Osteoblast (primary cell): Measurements from ENCODE around the gene HS1BP3. TPM values are rescaled to one million over a fixed set of nuclear protein-coding genes. Genes with fewer than 3 reads are reported as not detected.
A peak's percentile ranks its signal among the peaks of the same experiment; 100 is the strongest.

Source experiments
- DNase-seq: peaks from one replicate; pipeline ENCODE4 v3.0.0; 2011; ENCODE audit warnings: low spot score, mixed read lengths; ENCODE audit not compliant: insufficient read length; ENCODE audit errors: missing footprints
- H2AFZ ChIP-seq: 2 replicates; pipeline ENCODE4 v1.6.0; 2011; ENCODE audit warnings: mild to moderate bottlenecking, low read length
- H3K27ac ChIP-seq: 2 replicates; pipeline ENCODE4 v1.5.1; 2011; ENCODE audit warnings: mild to moderate bottlenecking, low read depth, low read length, moderate library complexity
- H3K27me3 ChIP-seq: 2 replicates; pipeline ENCODE4 v1.6.0; 2012; ENCODE audit warnings: mild to moderate bottlenecking, control low read depth, inconsistent platforms, low read length, moderate library complexity; ENCODE audit not compliant: insufficient read depth
- H3K36me3 ChIP-seq: 2 replicates; pipeline ENCODE4 v1.5.1; 2011; ENCODE audit warnings: mild to moderate bottlenecking, low read length, control low read depth, moderate library complexity; ENCODE audit not compliant: insufficient read depth
- H3K4me1 ChIP-seq: 2 replicates; pipeline ENCODE4 v1.5.1; 2011; ENCODE audit warnings: mild to moderate bottlenecking, low read length, control low read depth, moderate library complexity; ENCODE audit not compliant: insufficient read depth
- H3K4me2 ChIP-seq: 2 replicates; pipeline ENCODE4 v1.6.0; 2011; ENCODE audit warnings: mild to moderate bottlenecking, low read length; ENCODE audit not compliant: insufficient read depth
- H3K4me3 ChIP-seq: fragments of 200-600 bp; sonication (generic); 3 replicates; pipeline ENCODE4 v1.5.1; 2012; ENCODE audit warnings: mild to moderate bottlenecking, low read length, inconsistent platforms; ENCODE audit not compliant: insufficient read depth
- H3K79me2 ChIP-seq: 2 replicates; pipeline ENCODE4 v1.6.0; 2012; ENCODE audit warnings: mild to moderate bottlenecking, low read length, control low read depth, inconsistent platforms; ENCODE audit not compliant: insufficient read depth
- H3K9me3 ChIP-seq: 2 replicates; pipeline ENCODE4 v1.5.1; 2011; ENCODE audit warnings: low read depth, low read length, control low read depth
- H4K20me1 ChIP-seq: 2 replicates; pipeline ENCODE4 v1.6.0; 2012; ENCODE audit warnings: mild to moderate bottlenecking, low read length, control low read depth; ENCODE audit not compliant: insufficient read depth
- total RNA-seq: library from RNA; depleted of rRNA; stranded (reverse); fragments of >200 nt; gene quantifications from 2 replicates; pipeline ENCODE4 v1.2.3, GENCODE V29; 2012
- TF ChIP-seq, protein P1 (sequence below): IDR thresholded peaks from 2 replicates; pipeline ENCODE4 v1.5.1; 2011; ENCODE audit warnings: mild to moderate bottlenecking, low read depth, low read length, moderate library complexity; ENCODE audit errors: extremely low read depth

Gene HS1BP3
- total RNA-seq, 1 donor = 47.8 TPM

DNA sequence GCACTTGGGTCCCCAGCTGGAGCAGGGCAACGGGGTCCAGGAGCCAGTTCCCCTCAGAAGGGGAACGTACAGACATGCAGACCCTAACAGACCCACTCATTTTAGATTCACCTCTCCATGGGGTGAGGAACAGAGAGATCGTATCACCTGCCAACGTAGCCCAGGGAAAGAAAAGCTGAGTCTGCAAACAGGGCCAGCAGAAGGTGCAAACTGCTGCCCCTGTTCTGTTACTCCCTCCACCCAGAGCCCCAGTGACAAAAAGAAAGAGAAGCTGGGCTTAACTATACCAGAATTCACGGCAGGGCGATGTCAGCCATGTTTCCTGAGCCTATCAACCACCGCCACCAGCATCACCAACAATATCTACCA is 817 bp upstream of the HS1BP3 start:
- Histone ChIP-seq H3K9me3 (no peaks in the 10 kb centered on the region), H3K79me2 (peaks cover 41% of the 10 kb centered on the region), H3K4me1 (peaks cover 15% of the 10 kb centered on the region), H3K4me2 (peak overlapping the region; percentile 90), H3K36me3 (no peaks in the 10 kb centered on the region), H4K20me1 (peaks cover 16% of the 10 kb centered on the region), H2AFZ (peak overlapping the region; percentile 98), H3K4me3 (peak overlapping the region; percentile 89), H3K27ac (no peak overlapping the region), H3K27me3 (peaks cover 17% of the 10 kb centered on the region)
- TF ChIP-seq, protein P1, sequence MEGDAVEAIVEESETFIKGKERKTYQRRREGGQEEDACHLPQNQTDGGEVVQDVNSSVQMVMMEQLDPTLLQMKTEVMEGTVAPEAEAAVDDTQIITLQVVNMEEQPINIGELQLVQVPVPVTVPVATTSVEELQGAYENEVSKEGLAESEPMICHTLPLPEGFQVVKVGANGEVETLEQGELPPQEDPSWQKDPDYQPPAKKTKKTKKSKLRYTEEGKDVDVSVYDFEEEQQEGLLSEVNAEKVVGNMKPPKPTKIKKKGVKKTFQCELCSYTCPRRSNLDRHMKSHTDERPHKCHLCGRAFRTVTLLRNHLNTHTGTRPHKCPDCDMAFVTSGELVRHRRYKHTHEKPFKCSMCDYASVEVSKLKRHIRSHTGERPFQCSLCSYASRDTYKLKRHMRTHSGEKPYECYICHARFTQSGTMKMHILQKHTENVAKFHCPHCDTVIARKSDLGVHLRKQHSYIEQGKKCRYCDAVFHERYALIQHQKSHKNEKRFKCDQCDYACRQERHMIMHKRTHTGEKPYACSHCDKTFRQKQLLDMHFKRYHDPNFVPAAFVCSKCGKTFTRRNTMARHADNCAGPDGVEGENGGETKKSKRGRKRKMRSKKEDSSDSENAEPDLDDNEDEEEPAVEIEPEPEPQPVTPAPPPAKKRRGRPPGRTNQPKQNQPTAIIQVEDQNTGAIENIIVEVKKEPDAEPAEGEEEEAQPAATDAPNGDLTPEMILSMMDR = no peak
- DNase-seq = no peak

- peak overlapping the region; percentile 85 for H3K27ac ChIP-seq
- H3K4me1 ChIP-seq = peaks cover 15% of the 10 kb centered on the region
- peaks cover 20% of the 10 kb centered on the region for H4K20me1 ChIP-seq
- peaks cover 53% of the 10 kb centered on the region for H3K79me2 ChIP-seq
- H2AFZ ChIP-seq = peak overlapping the region; percentile 91
- peaks cover 5% of the 10 kb centered on the region for H3K27me3 ChIP-seq
- H3K36me3 ChIP-seq = no peaks in the 10 kb centered on the region
- no peaks in the 10 kb centered on the region for H3K9me3 ChIP-seq
- peak overlapping the region; percentile 89 for H3K4me3 ChIP-seq
- TF ChIP-seq, protein P1 = no peak
- peak; percentile 97 for DNase-seq
- H3K4me2 ChIP-seq = peak overlapping the region; percentile 90
These were observed 463 bp downstream of the HS1BP3 start for GRCh38 chr2:20650393-20650876.

DNA sequence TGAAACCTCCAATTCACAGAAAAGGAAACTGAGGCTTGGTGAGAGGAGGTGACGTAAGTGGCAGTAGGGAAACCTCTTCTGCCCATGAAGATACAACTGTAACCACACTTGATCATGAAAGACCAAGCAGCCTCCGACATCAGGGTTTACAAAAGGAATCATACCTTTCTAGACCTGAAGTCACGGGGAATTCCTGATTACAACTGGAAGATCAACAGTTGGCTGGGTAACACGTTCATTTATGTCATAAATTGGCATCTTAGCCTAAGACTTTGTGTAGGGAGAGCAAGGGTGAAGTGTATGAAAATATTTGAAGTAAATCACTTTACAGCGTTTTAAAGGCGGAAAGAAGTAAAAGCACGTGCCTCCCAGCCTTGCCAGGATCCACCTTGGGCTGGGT is 922 bp downstream of the HS1BP3 start:
- peaks cover 15% of the 10 kb centered on the region for H3K4me1 ChIP-seq
- peak overlapping the region; percentile 89 for H3K4me3 ChIP-seq
- peaks cover under 1% of the 10 kb centered on the region for H3K27me3 ChIP-seq
- H3K36me3 ChIP-seq = peaks cover 3% of the 10 kb centered on the region
- peaks cover 56% of the 10 kb centered on the region for H3K79me2 ChIP-seq
- TF ChIP-seq, protein P1 = no peak
- H3K27ac ChIP-seq = peak overlapping the region; percentile 85
- no peak for DNase-seq
- peak overlapping the region; percentile 90 for H3K4me2 ChIP-seq
- H3K9me3 ChIP-seq = no peaks in the 10 kb centered on the region
- peaks cover 20% of the 10 kb centered on the region for H4K20me1 ChIP-seq
- peak overlapping the region; percentile 91 for H2AFZ ChIP-seq

DNA sequence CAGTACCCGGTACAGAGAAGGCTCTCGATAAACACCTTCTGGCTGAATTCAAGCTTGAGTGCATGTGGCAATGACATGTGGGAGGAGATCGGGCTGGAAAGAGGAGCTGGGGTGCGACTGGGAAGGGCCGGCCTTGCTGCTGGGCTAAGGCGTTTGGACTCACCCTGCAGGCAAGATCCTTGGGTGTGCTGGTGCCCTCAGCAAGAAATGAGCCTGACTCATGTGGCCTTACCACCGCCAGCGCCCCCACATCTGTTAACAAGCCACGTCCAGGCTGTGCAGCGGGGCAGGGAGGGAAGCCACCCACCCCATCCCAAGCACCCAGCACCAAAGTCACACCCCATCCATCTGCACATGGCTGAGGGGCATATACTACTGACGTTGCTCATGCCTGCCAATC is 1.3 kb downstream of the HS1BP3 start:
- Histone ChIP-seq H3K4me3 (no peak overlapping the region), H3K9me3 (no peaks in the 10 kb centered on the region), H3K27ac (no peak overlapping the region), H3K27me3 (no peaks in the 10 kb centered on the region), H3K36me3 (peaks cover 7% of the 10 kb centered on the region), H3K4me2 (peak overlapping the region; percentile 90), H3K4me1 (peaks cover 15% of the 10 kb centered on the region), H4K20me1 (peaks cover 20% of the 10 kb centered on the region), H3K79me2 (peaks cover 56% of the 10 kb centered on the region), H2AFZ (no peak overlapping the region)
- no peak for DNase-seq
- TF ChIP-seq, protein P1 = no peak
